MM.1S (cell line): Measurements from ENCODE around the gene POLR2H.

Source experiments
- DNase-seq: peaks from one replicate; pipeline ENCODE4 v3.0.0-alpha.2; 2015
- H2AFZ ChIP-seq: fragments of 300-600 bp; sonication (generic); 2 replicates; pipeline ENCODE4 v1.6.0; 2016; ENCODE audit warnings: antibody characterized with exemption, low read length
- H3F3A ChIP-seq: fragments of 300-600 bp; sonication (generic); 2 replicates; pipeline ENCODE4 v1.6.1; 2016; ENCODE audit warnings: mild to moderate bottlenecking, antibody characterized with exemption, low read length, moderate library complexity, mixed read lengths; ENCODE audit not compliant: insufficient read depth
- H3K27ac ChIP-seq: fragments of 300-600 bp; sonication (generic); 2 replicates; pipeline ENCODE4 v1.5.1; 2016; ENCODE audit warnings: mild to moderate bottlenecking, low read length
- H3K27me3 ChIP-seq: fragments of 300-600 bp; sonication (generic); replicated peaks from 2 replicates; pipeline ENCODE4 v1.6.0; 2016; ENCODE audit warnings: low read length; ENCODE audit not compliant: insufficient read depth
- H3K36me3 ChIP-seq: fragments of 300-600 bp; sonication (generic); replicated peaks from 2 replicates; pipeline ENCODE4 v1.6.1; 2016; ENCODE audit warnings: mild to moderate bottlenecking, low read length, mixed read lengths; ENCODE audit not compliant: insufficient read depth
- H3K4me1 ChIP-seq: fragments of 300-600 bp; sonication (generic); 2 replicates; pipeline ENCODE4 v1.6.1; 2016; ENCODE audit warnings: low read length, mixed read lengths
- H3K4me2 ChIP-seq: fragments of 300-600 bp; sonication (generic); 2 replicates; pipeline ENCODE4 v1.6.0; 2016; ENCODE audit warnings: low read depth, low read length
- H3K4me3 ChIP-seq: fragments of 300-600 bp; sonication (generic); 2 replicates; pipeline ENCODE4 v1.5.1; 2016; ENCODE audit warnings: low read length, mixed read lengths
- H3K79me2 ChIP-seq: fragments of 300-600 bp; sonication (generic); 2 replicates; pipeline ENCODE4 v1.6.1; 2016; ENCODE audit warnings: mixed run types, low read length, mixed read lengths
- H3K9ac ChIP-seq: fragments of 300-600 bp; sonication (generic); 2 replicates; pipeline ENCODE4 v1.6.1; 2016; ENCODE audit warnings: low read length, mixed read lengths
- H3K9me2 ChIP-seq: fragments of 300-600 bp; sonication (generic); replicated peaks from 2 replicates; pipeline ENCODE4 v1.6.1; 2016; ENCODE audit warnings: mild to moderate bottlenecking, low read length, mixed read lengths; ENCODE audit not compliant: insufficient read depth
- H3K9me3 ChIP-seq: fragments of 300-600 bp; sonication (generic); replicated peaks from 2 replicates; pipeline ENCODE4 v1.6.1; 2016; ENCODE audit warnings: mild to moderate bottlenecking, low read length, mixed read lengths; ENCODE audit not compliant: insufficient read depth
- H4K20me1 ChIP-seq: fragments of 300-600 bp; sonication (generic); 2 replicates; pipeline ENCODE4 v1.6.1; 2016; ENCODE audit warnings: mild to moderate bottlenecking, low read length, moderate library complexity, mixed read lengths; ENCODE audit not compliant: insufficient read depth
- EZH2 ChIP-seq: fragments of 300-600 bp; sonication (generic); optimal IDR thresholded peaks from 2 replicates; pipeline ENCODE3; 2017; ENCODE audit warnings: low read depth, mild to moderate bottlenecking, antibody characterized with exemption, low read length, mixed read lengths
- EZH2phosphoT487 ChIP-seq: fragments of 300-600 bp; sonication (generic); IDR thresholded peaks from 2 replicates; pipeline ENCODE4 v1.6.1; 2018; ENCODE audit warnings: antibody characterized with exemption, low read length
- TF ChIP-seq, protein P1 (sequence below): fragments of 300-600 bp; sonication (generic); IDR thresholded peaks from 2 replicates; pipeline ENCODE4 v1.5.1; 2016; ENCODE audit warnings: antibody characterized with exemption, low read length, mixed read lengths

Gene POLR2H

DNA sequence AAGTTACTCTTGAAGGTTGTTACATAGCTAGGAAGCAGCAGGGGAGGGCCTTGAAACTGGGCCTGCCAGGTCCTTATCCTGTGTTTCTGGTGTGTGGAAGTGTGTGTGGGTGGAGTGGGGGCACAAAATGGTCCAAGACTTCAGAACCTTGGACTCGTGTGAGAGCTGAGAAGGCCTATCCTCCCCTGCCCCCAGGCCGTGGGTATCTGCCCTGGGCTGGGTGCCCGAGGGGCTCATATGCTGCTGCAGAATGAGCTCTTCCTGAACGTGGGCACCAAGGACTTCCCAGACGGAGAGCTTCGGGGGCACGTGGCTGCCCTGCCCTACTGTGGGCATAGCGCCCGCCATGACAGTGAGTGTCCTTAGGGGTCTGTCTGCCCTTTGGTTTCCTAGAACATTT, 22.8 kb downstream of the POLR2H start:
- Histone ChIP-seq H3K79me2 (no peaks in the 10 kb centered on the region), H3K27ac (no peak overlapping the region), H3K27me3 (peaks cover 61% of the 10 kb centered on the region), H3K36me3 (no peaks in the 10 kb centered on the region), H3K4me3 (no peak overlapping the region), H3K9me2 (no peaks in the 10 kb centered on the region), H2AFZ (no peak overlapping the region), H3K9me3 (no peaks in the 10 kb centered on the region), H3K4me2 (no peak overlapping the region), H3K4me1 (peaks cover 5% of the 10 kb centered on the region; the same call in 1 of the 2 replicates), H3F3A (no peaks in the 10 kb centered on the region), H3K9ac (no peak overlapping the region), H4K20me1 (no peaks in the 10 kb centered on the region)
- no peak for DNase-seq
- TF ChIP-seq EZH2phosphoT487: no peak
- TF ChIP-seq, protein P1, sequence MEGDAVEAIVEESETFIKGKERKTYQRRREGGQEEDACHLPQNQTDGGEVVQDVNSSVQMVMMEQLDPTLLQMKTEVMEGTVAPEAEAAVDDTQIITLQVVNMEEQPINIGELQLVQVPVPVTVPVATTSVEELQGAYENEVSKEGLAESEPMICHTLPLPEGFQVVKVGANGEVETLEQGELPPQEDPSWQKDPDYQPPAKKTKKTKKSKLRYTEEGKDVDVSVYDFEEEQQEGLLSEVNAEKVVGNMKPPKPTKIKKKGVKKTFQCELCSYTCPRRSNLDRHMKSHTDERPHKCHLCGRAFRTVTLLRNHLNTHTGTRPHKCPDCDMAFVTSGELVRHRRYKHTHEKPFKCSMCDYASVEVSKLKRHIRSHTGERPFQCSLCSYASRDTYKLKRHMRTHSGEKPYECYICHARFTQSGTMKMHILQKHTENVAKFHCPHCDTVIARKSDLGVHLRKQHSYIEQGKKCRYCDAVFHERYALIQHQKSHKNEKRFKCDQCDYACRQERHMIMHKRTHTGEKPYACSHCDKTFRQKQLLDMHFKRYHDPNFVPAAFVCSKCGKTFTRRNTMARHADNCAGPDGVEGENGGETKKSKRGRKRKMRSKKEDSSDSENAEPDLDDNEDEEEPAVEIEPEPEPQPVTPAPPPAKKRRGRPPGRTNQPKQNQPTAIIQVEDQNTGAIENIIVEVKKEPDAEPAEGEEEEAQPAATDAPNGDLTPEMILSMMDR: no peak
- TF ChIP-seq EZH2: no peak

DNA sequence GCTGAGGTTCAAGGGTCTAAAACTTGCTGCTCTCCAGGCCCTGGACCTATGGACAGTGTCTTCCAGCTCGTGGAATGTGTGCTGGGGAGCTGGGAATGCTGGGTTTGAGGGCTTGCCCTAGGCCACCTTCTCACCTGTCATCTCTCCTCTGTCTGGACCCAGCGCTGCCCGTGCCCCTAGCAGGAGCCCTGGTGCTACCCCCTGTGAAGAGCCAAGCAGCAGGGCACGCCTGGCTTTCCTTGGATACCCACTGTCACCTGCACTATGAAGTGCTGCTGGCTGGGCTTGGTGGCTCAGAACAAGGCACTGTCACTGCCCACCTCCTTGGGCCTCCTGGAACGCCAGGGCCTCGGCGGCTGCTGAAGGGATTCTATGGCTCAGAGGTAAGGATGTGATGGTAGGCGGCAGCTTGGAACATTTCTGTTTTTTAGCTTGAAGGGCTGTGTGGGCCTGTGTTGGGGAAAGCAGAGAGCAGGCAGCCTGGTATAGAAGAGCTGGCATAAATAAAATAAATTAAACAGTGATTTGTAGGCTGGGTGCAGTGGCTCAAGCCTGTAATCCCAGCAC, 23.4 kb downstream of the POLR2H start:
- Histone ChIP-seq H3K27me3 (peaks cover 59% of the 10 kb centered on the region), H3K79me2 (no peaks in the 10 kb centered on the region), H4K20me1 (no peaks in the 10 kb centered on the region), H3K9me3 (no peaks in the 10 kb centered on the region), H2AFZ (no peak overlapping the region), H3K27ac (no peak overlapping the region), H3K4me2 (no peak overlapping the region), H3K4me1 (peaks cover 5% of the 10 kb centered on the region; the same call in 1 of the 2 replicates), H3K9ac (no peak overlapping the region), H3F3A (no peaks in the 10 kb centered on the region), H3K4me3 (no peak overlapping the region), H3K36me3 (no peaks in the 10 kb centered on the region), H3K9me2 (no peaks in the 10 kb centered on the region)
- DNase-seq: no peak
- TF ChIP-seq, protein P1: no peak
- TF ChIP-seq EZH2 (no peak), EZH2phosphoT487 (no peak)

DNA sequence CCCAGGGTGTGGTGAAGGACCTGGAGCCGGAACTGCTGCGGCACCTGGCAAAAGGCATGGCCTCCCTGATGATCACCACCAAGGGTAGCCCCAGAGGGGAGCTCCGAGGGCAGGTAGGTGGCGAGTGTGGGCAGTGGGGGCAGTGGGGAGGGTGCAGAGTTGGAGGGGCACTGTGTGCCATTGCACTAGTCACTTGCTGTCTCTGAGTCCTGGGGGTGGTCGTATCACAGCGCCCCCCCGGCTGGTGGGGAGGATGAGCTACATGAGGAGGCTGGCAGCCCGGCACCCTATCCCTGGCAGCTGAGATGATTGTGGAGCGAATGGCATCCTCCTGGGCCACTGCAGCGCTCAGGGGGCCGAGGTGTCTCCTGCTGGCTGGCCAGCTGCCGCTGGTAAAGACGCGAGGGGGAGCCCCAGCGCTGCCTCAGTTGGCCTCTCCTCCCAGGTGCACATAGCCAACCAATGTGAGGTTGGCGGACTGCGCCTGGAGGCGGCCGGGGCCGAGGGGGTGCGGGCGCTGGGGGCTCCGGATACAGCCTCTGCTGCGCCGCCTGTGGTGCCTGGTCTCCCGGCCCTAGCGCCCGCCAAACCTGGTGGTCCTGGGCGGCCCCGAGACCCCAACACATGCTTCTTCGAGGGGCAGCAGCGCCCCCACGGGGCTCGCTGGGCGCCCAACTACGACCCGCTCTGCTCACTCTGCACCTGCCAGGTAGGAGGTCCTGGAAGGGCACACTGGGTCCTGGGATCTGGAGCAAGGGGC, 24.7 kb downstream of the POLR2H start:
- Histone ChIP-seq H2AFZ (no peak overlapping the region), H3K36me3 (no peaks in the 10 kb centered on the region), H3K27me3 (peaks cover 52% of the 10 kb centered on the region), H3K79me2 (no peaks in the 10 kb centered on the region), H3K4me2 (no peak overlapping the region), H3K9me3 (no peaks in the 10 kb centered on the region), H3K27ac (no peak overlapping the region), H3F3A (no peaks in the 10 kb centered on the region), H4K20me1 (no peaks in the 10 kb centered on the region), H3K9me2 (no peaks in the 10 kb centered on the region), H3K4me3 (no peak overlapping the region), H3K4me1 (no peaks in the 10 kb centered on the region), H3K9ac (no peak overlapping the region)
- TF ChIP-seq EZH2phosphoT487 (no peak), EZH2 (no peak)
- TF ChIP-seq, protein P1: no peak
- no peak for DNase-seq
